ENCODE data around the gene LTV1.

GRCh38 chr6:143864234-143864633, 21.1 kb downstream of the LTV1 start, which contains the start of gene ZC2HC1B:
- TF ChIP-seq POLR2A (IDR thresholded peaks at IDR 0.05), result no peak
- TF ChIP-seq CTCF (IDR thresholded peaks at IDR 0.05), result no peak
